ENCODE results near the gene COQ7.

DNA sequence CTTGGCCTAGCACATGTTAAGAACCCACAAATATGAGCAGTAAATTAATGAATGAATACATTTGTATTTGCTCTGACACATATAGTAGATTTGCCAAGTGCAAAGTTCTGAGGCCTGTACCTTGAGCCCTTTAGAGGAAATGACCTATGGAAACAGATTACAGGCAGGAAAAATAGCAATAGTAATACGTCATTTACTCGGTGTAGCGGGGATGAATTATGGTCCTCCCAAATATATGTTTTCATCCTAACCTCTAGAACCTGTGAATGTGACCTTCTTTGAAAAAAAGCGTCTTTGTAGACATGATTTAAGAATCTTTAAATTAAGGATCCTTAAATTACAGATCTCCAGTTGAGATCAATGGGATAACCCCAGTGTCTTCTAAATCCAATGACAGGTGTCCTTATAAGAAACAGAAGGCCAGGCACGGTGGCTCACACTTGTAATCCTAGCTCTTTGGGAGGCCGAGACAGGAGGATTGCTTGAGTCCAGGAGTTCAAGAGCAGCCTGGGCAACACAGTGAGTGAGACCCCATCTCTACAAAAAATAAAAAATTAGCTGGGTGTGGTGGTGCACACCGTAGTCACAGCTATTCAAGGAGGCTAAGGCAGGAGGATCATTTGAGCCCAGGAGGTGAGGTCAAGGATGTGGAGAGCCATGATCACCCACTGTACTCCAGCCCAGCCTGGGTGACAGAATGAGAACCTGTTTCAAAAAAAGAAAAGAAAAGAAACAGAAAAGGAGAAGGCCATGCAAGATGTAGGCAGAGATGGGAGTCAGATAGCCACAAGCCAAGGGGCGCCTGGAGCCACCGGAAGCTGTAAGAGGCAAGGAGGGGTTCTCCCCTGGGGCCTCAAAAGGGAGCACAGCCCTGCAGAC lies 41.2 kb downstream of the COQ7 start:
- TF ChIP-seq, protein P1, sequence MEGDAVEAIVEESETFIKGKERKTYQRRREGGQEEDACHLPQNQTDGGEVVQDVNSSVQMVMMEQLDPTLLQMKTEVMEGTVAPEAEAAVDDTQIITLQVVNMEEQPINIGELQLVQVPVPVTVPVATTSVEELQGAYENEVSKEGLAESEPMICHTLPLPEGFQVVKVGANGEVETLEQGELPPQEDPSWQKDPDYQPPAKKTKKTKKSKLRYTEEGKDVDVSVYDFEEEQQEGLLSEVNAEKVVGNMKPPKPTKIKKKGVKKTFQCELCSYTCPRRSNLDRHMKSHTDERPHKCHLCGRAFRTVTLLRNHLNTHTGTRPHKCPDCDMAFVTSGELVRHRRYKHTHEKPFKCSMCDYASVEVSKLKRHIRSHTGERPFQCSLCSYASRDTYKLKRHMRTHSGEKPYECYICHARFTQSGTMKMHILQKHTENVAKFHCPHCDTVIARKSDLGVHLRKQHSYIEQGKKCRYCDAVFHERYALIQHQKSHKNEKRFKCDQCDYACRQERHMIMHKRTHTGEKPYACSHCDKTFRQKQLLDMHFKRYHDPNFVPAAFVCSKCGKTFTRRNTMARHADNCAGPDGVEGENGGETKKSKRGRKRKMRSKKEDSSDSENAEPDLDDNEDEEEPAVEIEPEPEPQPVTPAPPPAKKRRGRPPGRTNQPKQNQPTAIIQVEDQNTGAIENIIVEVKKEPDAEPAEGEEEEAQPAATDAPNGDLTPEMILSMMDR (conservative IDR thresholded peaks at IDR 0.05): no peak
- TF ChIP-seq EZH2 (IDR thresholded peaks at IDR 0.05; ENCODE audit: low read depth): no peak
